Measurements from ENCODE around the gene ORM2.
A peak's percentile ranks its signal among the peaks of the same experiment; 100 is the strongest.

ORM2 gene

GRCh38 chr9:114350636-114351401 lies 21.1 kb downstream of the ORM2 start:
- DNase-seq (no peak), ATAC-seq (no peak)

DNA sequence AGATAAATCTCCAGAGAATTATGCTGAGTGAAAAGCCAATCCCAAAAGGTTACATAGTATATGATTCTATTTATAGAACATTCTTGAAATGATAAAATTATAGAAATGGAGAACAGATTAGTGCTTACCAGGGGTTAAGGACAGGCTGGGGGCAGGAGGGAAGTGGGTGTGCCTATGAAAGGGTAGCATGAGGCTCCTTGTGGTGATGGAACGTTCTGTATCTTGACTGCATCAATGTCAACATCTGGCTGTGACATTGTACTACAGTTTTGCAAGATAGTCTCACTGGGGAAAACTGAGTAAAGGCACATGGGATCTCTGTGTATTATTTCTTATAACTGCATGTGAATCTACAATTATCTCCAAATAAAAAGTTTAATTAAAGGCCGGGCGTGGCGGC lies 22.3 kb downstream of the ORM2 start:
- no peak for ATAC-seq
- DNase-seq, result no peak

DNA sequence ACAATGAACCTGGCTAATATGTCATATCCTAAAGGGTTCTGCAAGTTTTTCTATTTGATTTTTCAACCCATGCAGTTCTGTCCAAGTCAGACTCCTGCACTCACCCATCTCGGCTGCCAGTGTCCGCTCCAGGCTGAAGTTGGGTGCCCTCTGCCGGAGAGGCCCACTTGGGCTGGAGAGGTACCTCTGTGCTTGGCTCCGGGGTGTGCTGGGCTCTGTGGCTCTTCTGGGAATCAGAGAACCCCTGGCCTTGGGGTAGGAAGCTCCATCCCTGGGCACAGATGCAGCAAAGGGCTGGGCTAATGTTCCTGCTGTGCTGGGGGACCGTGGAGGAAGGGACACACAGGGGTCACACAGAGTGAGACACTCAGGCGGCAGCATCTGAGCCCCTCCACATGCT lies 26.2 kb downstream of the ORM2 start:
- ATAC-seq, result no peak
- DNase-seq, result no peak

GRCh38 chr9:114356792-114357191 lies 27.1 kb downstream of the ORM2 start:
- no peak for DNase-seq
- no peak for ATAC-seq

- DNase-seq (no peak), ATAC-seq (no peak)
Measured at GRCh38 chr9:114357360-114357759, 27.7 kb downstream of the ORM2 start.

- ATAC-seq, result no peak
- DNase-seq, result no peak
Measured at GRCh38 chr9:114357911-114358328, 28.3 kb downstream of the ORM2 start.

GRCh38 chr9:114359801-114360200 lies 30.1 kb downstream of the ORM2 start:
- ATAC-seq, result no peak

GRCh38 chr9:114361542-114361941 lies 31.9 kb downstream of the ORM2 start:
- DNase-seq, result no peak
- ATAC-seq, result no peak

More at GRCh38 chr9:114359801-114360200, 30.1 kb downstream of the ORM2 start:
- DNase-seq, result no peak

GRCh38 chr9:114362394-114362793 lies 32.7 kb downstream of the ORM2 start:
- no peak for DNase-seq
- ATAC-seq, result no peak

DNA sequence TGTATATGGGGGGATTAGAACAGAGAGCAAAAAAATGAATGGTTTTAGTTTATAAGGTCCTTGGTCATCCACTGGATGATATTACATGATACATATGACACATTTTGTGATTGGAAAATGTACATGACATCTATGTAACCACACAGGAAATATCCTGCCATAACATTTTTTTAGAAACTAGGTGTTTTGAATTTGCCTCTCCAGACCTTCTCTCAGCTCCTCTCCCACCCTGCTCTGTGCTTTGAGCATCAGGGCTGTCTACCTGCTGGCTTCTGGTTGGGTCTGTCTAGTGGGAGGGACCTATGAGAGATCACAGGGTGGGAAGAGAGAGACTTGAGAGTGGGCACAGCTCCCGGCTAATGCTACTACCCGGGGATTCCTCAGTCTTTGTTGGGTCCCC lies 33.8 kb downstream of the ORM2 start:
- DNase-seq (no peak), ATAC-seq (peak; percentile 75)

DNA sequence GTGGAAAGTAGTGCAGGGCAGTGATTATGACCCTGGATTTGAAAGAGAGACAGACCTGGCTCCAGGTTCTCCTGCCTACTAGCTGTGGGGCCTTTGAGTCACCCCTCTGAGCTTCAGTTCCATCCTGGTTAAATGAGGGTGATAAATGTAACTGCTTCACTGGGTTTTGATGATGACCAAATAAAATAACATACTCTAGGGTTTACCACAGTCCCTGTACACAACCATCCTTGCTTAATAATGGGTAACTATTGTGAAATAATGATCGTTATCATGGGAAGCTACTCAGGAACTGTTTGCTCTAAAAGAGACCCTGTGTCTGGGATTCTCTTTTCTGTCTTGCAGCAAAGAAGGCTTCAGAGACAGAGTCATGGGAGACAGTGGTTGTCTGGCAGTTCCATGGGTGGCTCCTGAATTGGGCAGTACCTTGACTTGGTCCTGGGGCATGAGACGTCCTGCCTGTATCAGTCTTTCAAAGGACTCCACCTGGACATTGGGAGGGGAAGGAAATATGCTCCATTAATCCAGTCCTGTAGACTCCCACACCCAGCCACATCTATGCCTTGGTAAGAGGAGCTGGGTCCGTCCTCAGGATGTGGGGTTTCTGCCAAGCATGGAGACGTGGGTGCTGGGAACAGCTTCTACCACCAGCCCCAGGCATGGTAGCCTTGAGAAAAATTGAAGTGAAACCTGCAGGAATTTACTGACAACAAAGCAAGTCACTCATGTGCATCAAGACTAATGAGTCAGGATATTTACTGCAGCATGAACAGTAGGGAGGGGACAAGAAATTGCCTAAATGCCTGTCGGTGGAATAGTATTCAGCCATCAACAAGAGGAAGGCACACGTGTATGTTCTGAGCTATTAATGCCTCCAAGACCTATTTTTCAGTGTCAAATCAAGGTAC lies 34.7 kb downstream of the ORM2 start:
- DNase-seq (no peak), ATAC-seq (peak; percentile 45)

- no peak for DNase-seq
Measured at GRCh38 chr9:114365194-114365593, 35.5 kb downstream of the ORM2 start.

DNA sequence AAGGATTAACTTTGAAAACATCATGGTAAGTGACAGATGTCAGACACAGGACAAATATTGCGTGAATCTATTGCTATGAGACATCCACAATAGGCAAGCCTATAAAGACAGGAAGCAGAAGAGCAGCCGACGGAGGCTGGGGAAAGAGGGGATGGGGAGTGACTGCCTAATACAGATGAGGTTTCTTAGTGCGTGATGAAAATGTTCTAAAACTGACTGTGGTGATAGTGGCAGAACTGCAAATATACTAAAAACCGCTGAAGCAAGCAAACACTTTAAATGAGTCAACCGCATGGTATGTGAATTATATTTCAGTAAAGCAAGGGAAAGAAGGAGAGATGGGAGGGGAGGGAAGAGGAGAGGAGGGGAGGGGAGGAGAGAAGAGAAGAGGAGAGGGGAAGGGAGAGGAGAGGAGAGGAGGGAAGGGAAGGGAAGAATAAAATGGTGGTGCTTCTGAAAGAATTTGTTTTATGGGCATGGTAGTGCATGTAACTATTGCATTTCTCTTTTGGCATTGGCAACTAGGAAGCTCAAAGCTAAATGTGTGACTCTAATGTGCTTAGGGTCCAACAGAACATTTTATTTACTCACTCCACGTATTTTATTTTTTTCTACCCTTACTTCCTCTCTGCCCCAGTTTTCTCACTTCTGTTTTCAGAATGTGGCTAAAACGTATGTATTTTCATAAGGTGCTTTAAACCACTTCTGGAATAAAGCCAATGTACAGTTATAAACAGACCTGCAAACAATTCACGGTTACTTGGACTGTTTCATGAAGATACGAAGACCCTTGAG lies 36.9 kb downstream of the ORM2 start:
- no peak for DNase-seq
- peak; percentile 62 for ATAC-seq

More at GRCh38 chr9:114365194-114365593, 35.5 kb downstream of the ORM2 start:
- ATAC-seq, result no peak

- ATAC-seq (no peak), DNase-seq (no peak)
Measured at GRCh38 chr9:114367366-114367765, 37.7 kb downstream of the ORM2 start.

DNA sequence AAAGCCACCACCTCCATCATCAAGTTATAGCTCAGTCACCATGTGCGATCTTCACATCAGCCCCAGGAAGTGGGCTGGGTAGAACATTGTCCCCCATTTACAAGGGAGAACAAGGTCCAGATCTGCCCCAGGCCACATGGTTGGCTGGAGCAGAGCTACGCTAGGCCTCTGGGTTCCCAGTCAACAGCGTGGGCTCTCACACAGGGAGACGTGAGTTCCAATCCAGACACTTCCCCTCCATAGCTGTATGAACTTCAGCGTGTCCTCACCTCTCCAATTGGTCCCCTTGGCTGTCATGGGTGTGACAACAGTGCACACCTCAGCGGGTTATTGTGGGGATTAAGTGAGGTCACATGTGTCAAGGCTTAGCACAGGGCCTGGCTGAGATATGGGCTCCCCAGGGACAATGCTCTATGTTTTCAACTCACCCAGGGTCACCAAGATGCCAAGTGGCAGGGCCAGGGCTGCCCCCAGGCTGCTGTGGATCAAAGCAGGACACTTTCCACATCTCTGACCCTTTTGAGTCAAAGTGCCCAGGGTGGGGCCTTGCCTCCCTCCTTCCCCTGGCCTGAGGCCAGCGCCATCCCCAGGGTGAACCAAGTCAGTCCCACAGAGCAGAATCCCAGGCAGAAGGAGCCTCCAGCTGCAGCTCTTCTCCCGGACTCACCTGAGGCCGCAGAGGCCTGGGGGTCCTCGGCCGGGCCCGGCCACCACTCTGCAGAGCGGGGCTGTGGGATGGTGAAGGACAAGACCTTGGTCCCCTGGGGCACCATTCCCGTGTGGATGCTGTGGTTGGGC lies 38.3 kb downstream of the ORM2 start:
- DNase-seq (no peak), ATAC-seq (no peak)

DNA sequence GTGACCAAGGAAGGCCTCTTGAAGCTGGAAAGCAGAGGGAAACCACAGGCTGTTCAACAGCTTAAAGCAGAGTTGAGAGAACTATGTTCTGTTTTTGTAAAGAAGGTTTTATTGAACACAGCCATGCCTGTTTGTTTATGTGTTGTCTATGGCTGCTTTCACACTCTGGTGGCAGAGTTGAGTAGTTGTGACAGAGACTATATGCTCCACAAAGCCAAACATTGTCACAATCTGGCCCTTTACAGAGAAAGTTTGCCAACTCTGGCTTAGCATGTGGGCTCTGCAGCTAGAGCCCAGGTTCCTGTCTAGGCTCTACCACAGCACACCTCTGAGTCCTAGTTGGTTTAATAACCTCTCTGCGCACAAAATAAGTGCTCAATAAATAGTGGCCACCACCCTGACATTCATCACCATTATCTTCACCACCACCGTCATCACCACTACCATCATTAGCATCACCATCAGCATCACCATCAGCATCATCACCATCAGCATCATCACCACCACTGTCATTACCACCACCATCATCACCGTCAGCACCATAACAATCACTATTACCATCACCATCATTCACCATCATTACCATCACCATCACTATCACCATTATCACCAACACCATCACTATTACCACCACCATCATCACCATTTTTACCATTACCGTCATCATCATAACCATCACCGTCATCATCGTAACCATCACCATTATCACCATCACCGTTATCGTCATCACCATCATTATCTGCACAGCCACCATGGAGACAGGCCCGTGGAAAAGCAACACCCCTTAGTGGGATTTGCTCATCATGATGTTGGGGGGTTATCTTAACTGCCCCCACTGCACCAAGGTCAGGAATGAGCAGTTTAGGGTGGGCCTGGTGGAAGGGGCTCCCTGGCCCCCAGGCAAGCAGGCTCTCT lies 39.8 kb downstream of the ORM2 start:
- DNase-seq (no peak), ATAC-seq (no peak)

DNA sequence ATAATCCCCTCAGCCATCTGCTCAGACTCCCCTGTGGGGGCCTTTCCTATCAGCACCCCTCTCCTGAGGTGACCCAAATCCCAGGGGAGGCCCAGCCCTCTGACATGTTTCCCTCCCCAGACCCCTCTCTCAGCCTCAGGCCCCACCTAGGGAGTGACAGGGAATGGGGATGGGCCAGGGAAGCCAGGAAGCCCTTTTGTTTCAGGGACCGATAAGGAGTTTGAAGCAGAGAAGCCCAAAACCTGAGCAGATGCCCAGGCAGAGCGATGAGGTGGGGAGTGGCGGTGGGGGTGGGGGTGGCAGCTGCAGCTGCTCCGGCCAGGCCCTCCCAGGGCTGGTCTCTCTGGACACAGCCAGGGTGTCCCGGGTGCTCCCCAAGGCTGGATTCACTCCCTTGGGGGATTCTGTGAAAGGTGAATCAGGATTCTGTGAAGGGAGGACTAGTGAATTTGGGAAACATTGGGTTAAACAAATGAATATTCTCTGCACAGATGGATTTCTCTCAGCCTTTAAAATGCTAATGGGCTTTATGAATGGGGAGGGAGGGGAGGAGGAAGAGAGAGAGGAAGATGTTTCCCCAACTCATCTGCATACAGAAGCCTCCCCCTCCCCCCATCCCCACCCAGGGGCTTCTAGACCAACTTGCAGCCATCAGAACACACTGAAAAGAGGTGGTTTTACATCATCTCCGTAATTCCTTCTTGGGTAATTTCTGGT lies 40.7 kb downstream of the ORM2 start:
- DNase-seq, result no peak
- no peak for ATAC-seq

DNA sequence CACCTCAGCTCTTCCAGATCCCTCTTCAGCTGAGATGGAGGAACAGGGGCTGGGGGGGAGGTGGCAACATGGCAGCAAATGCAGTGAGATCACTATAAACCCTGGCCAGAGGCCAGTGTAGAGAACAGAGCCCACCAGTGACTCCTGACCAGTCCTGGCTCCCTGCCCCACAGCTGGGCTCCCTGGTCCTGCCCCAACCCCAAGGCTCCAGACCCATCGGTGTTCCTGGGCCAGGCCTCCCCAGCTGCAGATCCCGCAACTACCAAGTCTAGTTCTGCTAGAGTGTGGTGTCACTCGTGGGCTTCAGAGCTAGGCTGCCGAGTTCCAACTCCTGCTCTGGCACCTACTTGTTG lies 41.3 kb downstream of the ORM2 start:
- ATAC-seq, result no peak

DNA sequence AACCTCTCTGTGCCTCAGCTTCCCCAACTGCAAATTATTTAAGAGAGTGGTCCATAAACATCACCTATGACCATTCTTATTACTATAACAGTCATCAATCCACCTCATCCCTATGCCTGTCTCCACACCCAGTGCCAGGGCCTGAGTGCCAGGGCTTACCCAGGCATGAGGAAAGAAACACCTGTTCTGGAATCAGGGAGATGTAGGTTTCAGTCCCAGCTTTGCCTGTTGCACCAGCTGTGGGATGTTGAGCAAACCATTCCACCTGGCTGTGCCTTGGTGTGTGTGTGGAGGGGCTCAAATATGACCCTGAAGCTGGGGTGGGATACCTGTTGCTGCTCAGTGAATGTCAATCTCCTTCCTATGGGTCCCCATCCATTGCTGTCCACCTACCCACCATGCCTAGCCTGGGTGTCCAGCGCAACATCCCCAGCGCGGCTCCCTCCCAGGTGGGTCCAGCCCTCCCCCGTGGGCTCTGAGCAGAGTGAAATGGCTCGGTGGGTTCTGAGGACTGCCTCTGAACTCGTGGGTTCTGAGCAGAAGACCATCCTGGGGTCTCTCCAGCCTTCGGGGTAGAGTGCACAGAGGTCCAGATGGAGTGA lies 41.8 kb downstream of the ORM2 start:
- ATAC-seq (no peak), DNase-seq (no peak)

More for the DNA sequence above, 41.3 kb downstream of the ORM2 start:
- no peak for DNase-seq

Measured in stimulated activated naive CD8-positive, alpha-beta T cell treated with anti-CD3 and anti-CD28 coated beads, Interleukin-15, Interleukin-2, amounts not matched to agents 100 U/mL and 50 U/mL, for 24 hours (primary cell).